Measurements from ENCODE around the gene BBS12. TPM values are rescaled to one million over a fixed set of nuclear protein-coding genes. Genes with fewer than 3 reads are reported as not detected.

BBS12 gene
- polyA plus RNA-seq, 4 donors: 13.0 to 15.7 (median 15.5) TPM

- DNase-seq (ENCODE audit: low read depth in 4 of 4, low spot score in 3 of 4): no peak
Observed at GRCh38 chr4:122712782-122713181, 19.7 kb upstream of the BBS12 start.

- DNase-seq (ENCODE audit: low read depth in 4 of 4, low spot score in 3 of 4): no peak
Observed at GRCh38 chr4:122715221-122715620, 17.3 kb upstream of the BBS12 start.

- DNase-seq (ENCODE audit: low read depth in 4 of 4, low spot score in 3 of 4): no peak
Observed at GRCh38 chr4:122716825-122717448, 15.6 kb upstream of the BBS12 start.

DNA sequence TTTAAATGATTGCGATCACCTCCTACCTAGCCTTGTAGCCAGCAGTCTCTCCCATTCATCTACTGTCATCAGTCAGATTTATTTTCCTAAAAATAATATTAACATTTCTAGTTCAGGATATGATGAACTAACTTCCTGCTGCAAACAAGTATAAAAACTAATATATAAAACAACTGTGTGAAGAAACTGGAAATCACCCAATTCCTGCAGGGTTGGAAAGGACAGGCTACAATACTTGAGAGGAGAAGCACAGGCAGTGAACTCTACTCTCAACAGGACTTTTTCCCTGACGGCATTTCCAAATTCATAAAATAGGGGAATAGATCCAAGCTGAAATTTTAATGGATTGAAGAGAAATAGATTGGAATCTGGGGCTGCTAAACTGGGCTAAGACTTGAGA, 14.2 kb upstream of the BBS12 start:
- DNase-seq (ENCODE audit: low read depth in 4 of 4, low spot score in 3 of 4): no peak

DNA sequence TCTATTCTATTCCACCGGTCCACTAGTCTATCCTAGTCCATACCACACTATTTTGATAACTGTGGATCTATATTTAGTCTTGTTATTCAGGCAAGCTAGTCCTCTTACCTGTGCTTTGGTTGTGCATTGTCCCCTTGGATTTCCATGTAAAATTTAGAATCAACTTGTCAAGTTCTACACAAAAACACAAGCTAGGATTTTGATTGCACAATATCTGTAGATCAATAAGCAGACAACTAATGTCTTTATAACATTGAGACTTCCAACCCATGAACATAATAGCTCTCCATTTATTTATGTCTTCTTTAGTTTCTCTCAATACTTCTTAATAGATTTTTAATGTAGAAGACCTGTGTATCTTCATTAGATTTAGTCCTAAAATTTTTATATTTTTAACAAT, 10.2 kb upstream of the BBS12 start:
- no peak for DNase-seq (ENCODE audit: low read depth in 4 of 4, low spot score in 3 of 4)

DNA sequence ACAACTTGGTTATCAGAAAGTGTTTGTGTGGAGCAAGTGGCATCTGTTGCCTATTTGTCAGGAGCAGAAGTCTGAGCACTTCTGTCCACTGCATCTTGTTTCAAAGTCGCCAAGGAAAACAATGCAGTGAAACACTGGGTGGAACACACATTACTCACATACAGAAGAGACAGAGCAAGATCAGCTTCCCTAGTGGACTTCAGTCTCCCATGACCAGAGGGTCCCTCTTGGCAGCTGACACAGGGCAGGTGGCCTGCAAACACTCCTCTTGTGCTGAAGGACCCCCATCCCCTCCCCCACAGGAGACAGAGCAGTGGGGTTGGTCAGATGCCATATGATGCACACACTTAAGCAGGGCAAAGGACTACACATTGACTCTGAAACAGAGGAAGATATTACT, 3.6 kb upstream of the BBS12 start:
- DNase-seq (ENCODE audit: low read depth in 4 of 4, low spot score in 3 of 4): no peak

DNA sequence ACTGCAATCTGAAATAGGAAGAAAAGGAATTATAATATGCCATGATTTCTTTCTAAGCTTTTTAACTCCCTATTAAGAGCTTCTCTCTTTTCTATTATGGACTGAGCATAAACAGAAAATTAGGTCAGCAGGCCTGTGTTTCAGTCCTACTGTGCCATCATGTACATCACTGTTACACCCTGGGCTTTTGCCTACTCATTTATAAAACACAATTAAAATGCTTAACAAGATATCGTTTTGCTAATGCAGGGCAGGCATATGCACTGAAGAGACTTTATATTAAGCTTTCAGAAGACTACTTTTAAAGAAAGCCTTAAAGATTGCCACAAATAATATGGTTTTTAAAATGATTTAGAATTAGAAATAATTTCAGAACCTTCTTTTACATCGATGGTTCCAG, 828 bp upstream of the BBS12 start:
- no peak for DNase-seq (ENCODE audit: low read depth in 4 of 4, low spot score in 3 of 4)

GRCh38 chr4:122733787-122734120, 1.2 kb downstream of the BBS12 start:
- no peak for DNase-seq (ENCODE audit: low read depth in 4 of 4, low spot score in 3 of 4)

- DNase-seq (ENCODE audit: low read depth in 4 of 4, low spot score in 3 of 4): no peak
Observed at GRCh38 chr4:122739174-122739573, 6.7 kb downstream of the BBS12 start.

GRCh38 chr4:122742933-122743829, 10.7 kb downstream of the BBS12 start:
- DNase-seq (ENCODE audit: low read depth in 4 of 4, low spot score in 3 of 4): no peak

DNA sequence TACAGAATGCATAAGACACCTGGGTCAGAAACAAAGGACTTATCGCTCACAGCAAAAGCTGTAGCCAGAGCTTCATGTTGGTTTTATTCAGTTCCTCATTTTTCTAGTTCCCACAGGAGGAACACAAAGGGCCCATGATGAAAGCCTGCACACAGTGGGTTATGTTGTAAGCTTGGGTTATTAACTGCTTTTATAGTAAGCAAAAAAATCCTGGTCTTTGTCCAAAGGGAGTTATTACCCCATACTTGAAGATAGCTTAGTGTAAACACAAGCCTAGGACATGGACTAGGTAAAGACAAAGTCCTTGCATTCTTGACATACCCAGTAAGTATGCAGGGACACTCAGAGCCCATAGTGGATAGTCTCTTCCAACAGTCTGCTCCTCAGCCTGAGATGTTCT, 11.7 kb downstream of the BBS12 start:
- no peak for DNase-seq (ENCODE audit: low read depth in 4 of 4, low spot score in 3 of 4)

GRCh38 chr4:122746485-122746965, 14.0 kb downstream of the BBS12 start:
- DNase-seq (ENCODE audit: low read depth in 4 of 4, low spot score in 3 of 4): no peak

- no peak for DNase-seq (ENCODE audit: low read depth in 4 of 4, low spot score in 3 of 4)
Observed at GRCh38 chr4:122747068-122747467, 14.6 kb downstream of the BBS12 start.

GRCh38 chr4:122747883-122748282, 15.4 kb downstream of the BBS12 start:
- no peak for DNase-seq (ENCODE audit: low read depth in 4 of 4, low spot score in 3 of 4)

DNA sequence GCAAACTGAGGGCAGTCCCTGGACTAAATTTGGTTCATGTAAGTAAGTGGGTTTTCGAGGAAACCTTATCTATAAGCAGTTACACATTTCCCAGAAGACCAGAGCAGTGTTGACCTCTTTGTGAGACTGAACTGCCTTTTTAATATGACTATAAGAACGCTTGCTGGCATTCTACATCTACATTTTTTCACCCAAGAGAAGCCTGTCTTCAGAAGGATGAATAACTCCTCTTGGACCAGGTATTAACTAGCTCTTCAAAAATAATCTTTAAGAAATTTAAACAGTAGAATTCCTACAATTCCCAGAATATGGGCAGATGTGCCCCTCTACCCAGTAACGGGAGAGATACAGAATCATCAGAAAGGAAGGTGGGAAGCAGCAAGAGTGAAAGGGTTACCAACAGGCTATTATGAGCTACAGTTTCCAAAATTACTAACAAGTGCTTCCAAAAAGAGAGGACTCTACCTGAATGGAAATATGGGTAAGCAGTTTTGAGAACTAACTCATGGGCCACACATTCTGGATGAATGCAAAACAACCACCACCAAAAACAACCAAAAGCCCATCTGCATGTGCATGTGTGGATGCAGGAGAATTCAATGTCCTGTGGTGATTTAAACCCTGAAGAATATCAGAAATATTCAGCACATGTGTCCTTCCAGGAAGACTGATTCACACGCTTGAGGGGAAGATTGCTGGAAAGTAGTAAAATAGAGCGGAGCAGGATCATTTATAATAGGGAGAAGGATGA, 17.4 kb downstream of the BBS12 start:
- no peak for DNase-seq (ENCODE audit: low read depth in 4 of 4, low spot score in 3 of 4)

GRCh38 chr4:122755675-122756074, 23.2 kb downstream of the BBS12 start:
- DNase-seq (ENCODE audit: low read depth in 4 of 4, low spot score in 3 of 4): no peak

- peak in 2 of 4 donors; percentile 9 to 28 for DNase-seq (ENCODE audit: low read depth in 4 of 4, low spot score in 3 of 4)
Observed at GRCh38 chr4:122758033-122758432, 25.5 kb downstream of the BBS12 start.

GRCh38 chr4:122759639-122760310, 27.3 kb downstream of the BBS12 start:
- no peak for DNase-seq (ENCODE audit: low read depth in 4 of 4, low spot score in 3 of 4)

- no peak for DNase-seq (ENCODE audit: low read depth in 4 of 4, low spot score in 3 of 4)
Observed at GRCh38 chr4:122762520-122762919, 30.0 kb downstream of the BBS12 start.

GRCh38 chr4:122762966-122763716, 30.6 kb downstream of the BBS12 start:
- no peak for DNase-seq (ENCODE audit: low read depth in 4 of 4, low spot score in 3 of 4)

All from right renal pelvis (tissue), 4 donors.